Measurements from ENCODE around the gene IL17C.

DNA sequence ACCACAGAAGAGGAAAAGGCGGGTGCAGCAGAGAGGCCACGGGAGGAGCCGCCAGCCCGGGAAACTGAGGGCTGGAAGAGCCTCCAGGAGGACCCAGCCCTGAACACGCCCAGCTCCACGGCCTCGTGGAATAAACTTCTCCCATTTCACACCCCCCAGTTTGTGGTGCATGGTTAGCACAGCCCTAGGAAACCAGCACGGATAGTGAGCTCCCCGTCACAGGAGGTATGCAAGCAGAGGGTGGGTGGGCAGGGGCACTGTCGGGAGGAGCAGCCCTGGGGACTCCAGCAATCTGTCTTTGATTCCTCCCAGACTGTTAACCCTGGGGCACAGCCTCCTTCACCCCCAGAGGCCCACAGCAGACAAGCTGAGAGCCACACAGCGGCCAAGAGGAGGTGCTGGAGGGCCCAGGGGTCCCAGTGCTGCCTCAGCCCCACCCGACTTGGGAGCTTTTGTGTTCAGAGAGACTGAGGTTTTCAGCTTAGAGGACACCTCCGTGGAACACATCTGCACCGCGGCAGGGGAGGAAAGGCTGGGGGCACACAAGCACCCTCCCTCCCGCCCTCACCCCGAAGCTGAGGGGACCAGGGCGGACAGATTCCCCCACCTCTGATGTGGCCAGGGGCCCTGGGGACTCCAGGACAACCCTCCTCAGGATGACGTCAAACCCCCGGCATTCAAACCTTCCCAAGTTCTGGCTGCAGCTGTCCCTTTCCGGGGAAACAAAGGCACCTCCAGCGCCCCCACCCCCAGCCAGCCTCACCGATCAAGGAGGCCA lies 1.7 kb upstream of the IL17C start:
- TF ChIP-seq POLR2A (IDR thresholded peaks at IDR 0.05) = no peak
- TF ChIP-seq, protein P1, sequence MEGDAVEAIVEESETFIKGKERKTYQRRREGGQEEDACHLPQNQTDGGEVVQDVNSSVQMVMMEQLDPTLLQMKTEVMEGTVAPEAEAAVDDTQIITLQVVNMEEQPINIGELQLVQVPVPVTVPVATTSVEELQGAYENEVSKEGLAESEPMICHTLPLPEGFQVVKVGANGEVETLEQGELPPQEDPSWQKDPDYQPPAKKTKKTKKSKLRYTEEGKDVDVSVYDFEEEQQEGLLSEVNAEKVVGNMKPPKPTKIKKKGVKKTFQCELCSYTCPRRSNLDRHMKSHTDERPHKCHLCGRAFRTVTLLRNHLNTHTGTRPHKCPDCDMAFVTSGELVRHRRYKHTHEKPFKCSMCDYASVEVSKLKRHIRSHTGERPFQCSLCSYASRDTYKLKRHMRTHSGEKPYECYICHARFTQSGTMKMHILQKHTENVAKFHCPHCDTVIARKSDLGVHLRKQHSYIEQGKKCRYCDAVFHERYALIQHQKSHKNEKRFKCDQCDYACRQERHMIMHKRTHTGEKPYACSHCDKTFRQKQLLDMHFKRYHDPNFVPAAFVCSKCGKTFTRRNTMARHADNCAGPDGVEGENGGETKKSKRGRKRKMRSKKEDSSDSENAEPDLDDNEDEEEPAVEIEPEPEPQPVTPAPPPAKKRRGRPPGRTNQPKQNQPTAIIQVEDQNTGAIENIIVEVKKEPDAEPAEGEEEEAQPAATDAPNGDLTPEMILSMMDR (IDR thresholded peaks at IDR 0.05) = no peak
